Mesothelial cell of epicardium (in vitro differentiated cells): ENCODE measurements around the gene SH2D3C. TPM values are rescaled to one million over a fixed set of nuclear protein-coding genes. Genes with fewer than 3 reads are reported as not detected.
A peak's percentile ranks its signal among the peaks of the same experiment; 100 is the strongest.

Experiments
- DNase-seq, 2 experiments: peaks; one replicate each; pipeline ENCODE4 v3.0.0; 2021; ENCODE audit warnings: low spot score in 2 of 2; ENCODE audit not compliant: unreplicated experiment in 2 of 2
- H3K27ac Mint-ChIP-seq: 2 replicates; pipeline ENCODE4 v1.8.0; 2021; ENCODE audit warnings: mixed read lengths
- H3K27me3 Mint-ChIP-seq: 2 replicates; pipeline ENCODE4 v1.8.0; 2021; ENCODE audit warnings: low read depth, mixed read lengths
- H3K36me3 Mint-ChIP-seq: 2 replicates; pipeline ENCODE4 v1.8.0; 2021; ENCODE audit warnings: mixed read lengths
- H3K4me1 Mint-ChIP-seq: 2 replicates; pipeline ENCODE4 v1.8.0; 2021; ENCODE audit warnings: mixed read lengths
- H3K4me3 Mint-ChIP-seq: 2 replicates; pipeline ENCODE4 v1.8.0; 2021; ENCODE audit warnings: mild to moderate bottlenecking, moderate library complexity, mixed read lengths
- H3K9me3 Mint-ChIP-seq: 2 replicates; pipeline ENCODE4 v1.8.0; 2021; ENCODE audit warnings: mixed read lengths
- CTCF ChIP-seq: fragments of 200-600 bp; sonication (generic); IDR thresholded peaks from one replicate; pipeline ENCODE4 v1.5.0; 2021; ENCODE audit warnings: antibody characterized with exemption; ENCODE audit not compliant: unreplicated experiment
- total RNA-seq: library from RNA; stranded (reverse); gene quantifications from 3 replicates; pipeline ENCODE4 v1.2.1, GENCODE V29; 2021

SH2D3C gene
- total RNA-seq, 1 donor from 2014 or later = 3.4 TPM

- TF ChIP-seq CTCF = no peak
- Mint-ChIP-seq H3K27me3 (peaks cover 2% of the 10 kb centered on the region), H3K36me3 (no peaks in the 10 kb centered on the region), H3K4me3 (peak overlapping the region; percentile 46), H3K9me3 (no peaks in the 10 kb centered on the region), H3K27ac (no peak overlapping the region), H3K4me1 (peaks cover 10% of the 10 kb centered on the region)
- DNase-seq = no peak
Measured at GRCh38 chr9:127733614-127734013, 44.9 kb downstream of the SH2D3C start.

GRCh38 chr9:127732444-127732843 is 46.0 kb downstream of the SH2D3C start:
- no peak overlapping the region for H3K4me3 Mint-ChIP-seq
- TF ChIP-seq CTCF = no peak
- H3K36me3 Mint-ChIP-seq = no peaks in the 10 kb centered on the region
- no peak for DNase-seq
- H3K27me3 Mint-ChIP-seq = peaks cover 2% of the 10 kb centered on the region
- H3K9me3 Mint-ChIP-seq = no peaks in the 10 kb centered on the region
- H3K27ac Mint-ChIP-seq = no peak overlapping the region
- peaks cover 10% of the 10 kb centered on the region for H3K4me1 Mint-ChIP-seq

GRCh38 chr9:127731938-127732337 is 46.5 kb downstream of the SH2D3C start:
- Mint-ChIP-seq H3K9me3 (no peaks in the 10 kb centered on the region), H3K27ac (no peak overlapping the region), H3K4me3 (no peak overlapping the region), H3K36me3 (no peaks in the 10 kb centered on the region), H3K4me1 (peaks cover 10% of the 10 kb centered on the region), H3K27me3 (peaks cover 2% of the 10 kb centered on the region)
- TF ChIP-seq CTCF = no peak
- DNase-seq = no peak

GRCh38 chr9:127730799-127731410 is 47.6 kb downstream of the SH2D3C start:
- Mint-ChIP-seq H3K4me3 (no peak overlapping the region), H3K36me3 (no peaks in the 10 kb centered on the region), H3K4me1 (peaks cover 10% of the 10 kb centered on the region), H3K27ac (no peak overlapping the region), H3K27me3 (no peaks in the 10 kb centered on the region), H3K9me3 (no peaks in the 10 kb centered on the region)
- no peak for DNase-seq
- no peak for TF ChIP-seq CTCF

- H3K4me1 Mint-ChIP-seq = peaks cover 10% of the 10 kb centered on the region
- no peaks in the 10 kb centered on the region for H3K27me3 Mint-ChIP-seq
- no peak overlapping the region for H3K4me3 Mint-ChIP-seq
- no peaks in the 10 kb centered on the region for H3K36me3 Mint-ChIP-seq
- no peak for TF ChIP-seq CTCF
- DNase-seq = no peak
- H3K27ac Mint-ChIP-seq = no peak overlapping the region
- H3K9me3 Mint-ChIP-seq = no peaks in the 10 kb centered on the region
Measured at GRCh38 chr9:127730262-127730661, 48.2 kb downstream of the SH2D3C start.
